Measurements from ENCODE around the gene SPTBN4. TPM values are rescaled to one million over a fixed set of nuclear protein-coding genes. Genes with fewer than 3 reads are reported as not detected.

Gene SPTBN4
- total RNA-seq, 1 donor, result 0.72 TPM

- no peak for TF ChIP-seq CTCF (IDR thresholded peaks at IDR 0.05; ENCODE audit: extremely low read depth, low read depth, low read length)
Observed at GRCh38 chr19:40441719-40442253, 25.0 kb upstream of the SPTBN4 start.

GRCh38 chr19:40442328-40443130 is 24.3 kb upstream of the SPTBN4 start:
- Histone ChIP-seq H3K4me1 (ENCODE audit: insufficient read depth, low read length) (peaks cover 15% of the 10 kb centered on the region), H3K4me3 (ENCODE audit: insufficient read depth, low read length) (peak overlapping the region; percentile 100), H3K9me3 (ENCODE audit: low read depth, low read length) (no peaks in the 10 kb centered on the region), H3K27me3 (ENCODE audit: insufficient read depth, low read length) (no peaks in the 10 kb centered on the region), H3K79me2 (ENCODE audit: insufficient read depth, low read length) (peaks cover 44% of the 10 kb centered on the region), H3K4me2 (ENCODE audit: insufficient read depth, low read length) (peak overlapping the region; percentile 97), H2AFZ (ENCODE audit: low read length) (peak overlapping the region; percentile 82), H4K20me1 (ENCODE audit: insufficient read depth, low read length) (peaks cover 32% of the 10 kb centered on the region), H3K27ac (ENCODE audit: low read depth, low read length) (peak overlapping the region; percentile 85), H3K36me3 (ENCODE audit: insufficient read depth, low read length) (peaks cover 26% of the 10 kb centered on the region)
- DNase-seq (ENCODE audit: insufficient read length, low spot score, missing footprints), result no peak
- no peak for TF ChIP-seq CTCF (IDR thresholded peaks at IDR 0.05; ENCODE audit: extremely low read depth, low read depth, low read length)

More at GRCh38 chr19:40441719-40442253, 25.0 kb upstream of the SPTBN4 start:
- Histone ChIP-seq H3K4me1 (ENCODE audit: insufficient read depth, low read length) (peaks cover 15% of the 10 kb centered on the region), H3K4me3 (ENCODE audit: insufficient read depth, low read length) (peak overlapping the region; percentile 100), H3K27ac (ENCODE audit: low read depth, low read length) (peak overlapping the region; percentile 85), H3K4me2 (ENCODE audit: insufficient read depth, low read length) (peak overlapping the region; percentile 97), H3K27me3 (ENCODE audit: insufficient read depth, low read length) (no peaks in the 10 kb centered on the region), H3K79me2 (ENCODE audit: insufficient read depth, low read length) (peaks cover 44% of the 10 kb centered on the region), H3K36me3 (ENCODE audit: insufficient read depth, low read length) (peaks cover 26% of the 10 kb centered on the region), H4K20me1 (ENCODE audit: insufficient read depth, low read length) (peaks cover 32% of the 10 kb centered on the region), H3K9me3 (ENCODE audit: low read depth, low read length) (no peaks in the 10 kb centered on the region), H2AFZ (ENCODE audit: low read length) (no peak overlapping the region)
- no peak for DNase-seq (ENCODE audit: insufficient read length, low spot score, missing footprints)

GRCh38 chr19:40443131-40443999 is 23.4 kb upstream of the SPTBN4 start:
- TF ChIP-seq CTCF (IDR thresholded peaks at IDR 0.05; ENCODE audit: extremely low read depth, low read depth, low read length), result no peak
- peak; percentile 99 for DNase-seq (ENCODE audit: insufficient read length, low spot score, missing footprints)
- peak overlapping the region; percentile 100 for H3K4me3 ChIP-seq (ENCODE audit: insufficient read depth, low read length)
- H3K27me3 ChIP-seq (ENCODE audit: insufficient read depth, low read length), result no peaks in the 10 kb centered on the region
- no peaks in the 10 kb centered on the region for H3K9me3 ChIP-seq (ENCODE audit: low read depth, low read length)
- peaks cover 44% of the 10 kb centered on the region for H3K79me2 ChIP-seq (ENCODE audit: insufficient read depth, low read length)
- H3K36me3 ChIP-seq (ENCODE audit: insufficient read depth, low read length), result peaks cover 26% of the 10 kb centered on the region
- peak overlapping the region; percentile 97 for H3K4me2 ChIP-seq (ENCODE audit: insufficient read depth, low read length)
- H4K20me1 ChIP-seq (ENCODE audit: insufficient read depth, low read length), result peaks cover 32% of the 10 kb centered on the region
- H3K4me1 ChIP-seq (ENCODE audit: insufficient read depth, low read length), result peaks cover 15% of the 10 kb centered on the region
- peak overlapping the region; percentile 95 for H3K27ac ChIP-seq (ENCODE audit: low read depth, low read length)
- peak overlapping the region; percentile 88 for H2AFZ ChIP-seq (ENCODE audit: low read length)

Measured in osteoblast (primary cell).